Colonic mucosa (tissue), 4 donors: Measurements from ENCODE around the gene TSSK6. TPM values are rescaled to one million over a fixed set of nuclear protein-coding genes. Genes with fewer than 3 reads are reported as not detected.

ENCODE experiments used
- DNase-seq: peaks from one replicate; pipeline ENCODE4 v3.0.0-alpha.2; 2020
- H3K27ac ChIP-seq: fragments of 200-600 bp; one replicate; pipeline ENCODE4 v1.8.0; 2021
- H3K27me3 ChIP-seq: fragments of 200-600 bp; one replicate; pipeline ENCODE4 v1.8.0; 2021
- H3K36me3 ChIP-seq: fragments of 200-600 bp; one replicate; pipeline ENCODE4 v1.8.0; 2021
- H3K4me1 ChIP-seq: fragments of 200-600 bp; one replicate; pipeline ENCODE4 v1.8.0; 2021; ENCODE audit warnings: mild to moderate bottlenecking
- H3K4me3 ChIP-seq: fragments of 200-600 bp; one replicate; pipeline ENCODE4 v1.8.0; 2021
- H3K9ac ChIP-seq, 2 donors: one replicate each; pipeline ENCODE4 v1.7.0; 2013; ENCODE audit warnings: control low read depth in 2 of 2, low read depth in 2 of 2, low read length in 2 of 2
- H3K9me3 ChIP-seq: fragments of 200-600 bp; one replicate; pipeline ENCODE4 v1.8.0; 2021
- CTCF ChIP-seq: fragments of 200-600 bp; IDR thresholded peaks from one replicate; pipeline ENCODE4 v1.8.0; 2022; ENCODE audit warnings: antibody characterized with exemption, mild to moderate bottlenecking
- intact Hi-C: fragments of 100-400 bp; cut with DNase I; formaldehyde crosslinking; loops from one replicate; pipeline ENCODE4 v1.14.1; 2022
- total RNA-seq, 2 donors: library from RNA; stranded (reverse); fragmentation: NEBNext Ultra II Directional in 1 of 2; extraction: Animal tissue kit (Norgen Biotek cat#: 25700) in 1 of 2; gene quantifications; one replicate each; pipeline ENCODE4 v1.2.1, GENCODE V29; 2021
- donor health status: healthy.
- donor health status: DM: no; HTN: no; CAD: no.
- donor health status: DM: no; HTN: no; CAD: no.

Gene TSSK6
- total RNA-seq, 2 donors from 2014 or later: 2.2 to 3.6 TPM

GRCh38 chr19:19505669-19506326 is 9.6 kb downstream of the TSSK6 start:
- intact Hi-C loops: no loop called here
- Histone ChIP-seq H3K9ac (no peak overlapping the region), H3K9me3 (no peaks in the 10 kb centered on the region), H3K27ac (no peak overlapping the region), H3K36me3 (peaks cover 16% of the 10 kb centered on the region), H3K27me3 (no peaks in the 10 kb centered on the region), H3K4me3 (no peak overlapping the region), H3K4me1 (no peaks in the 10 kb centered on the region)
- DNase-seq: no peak
- no peak for TF ChIP-seq CTCF

GRCh38 chr19:19504754-19505668 is 10.3 kb downstream of the TSSK6 start:
- Histone ChIP-seq H3K36me3 (peaks cover 21% of the 10 kb centered on the region), H3K9me3 (no peaks in the 10 kb centered on the region), H3K27me3 (no peaks in the 10 kb centered on the region), H3K4me1 (no peaks in the 10 kb centered on the region), H3K4me3 (no peak overlapping the region), H3K27ac (no peak overlapping the region), H3K9ac (no peak overlapping the region)
- intact Hi-C loops: no loop called here
- no peak for TF ChIP-seq CTCF
- no peak for DNase-seq

- no peak overlapping the region for H3K9ac ChIP-seq
- H3K27ac ChIP-seq: no peak overlapping the region
- DNase-seq: no peak
- H3K27me3 ChIP-seq: no peaks in the 10 kb centered on the region
- H3K4me1 ChIP-seq: no peaks in the 10 kb centered on the region
- intact Hi-C loops: no loop called here
- H3K36me3 ChIP-seq: peaks cover 25% of the 10 kb centered on the region
- H3K4me3 ChIP-seq: no peak overlapping the region
- no peak for TF ChIP-seq CTCF
- no peaks in the 10 kb centered on the region for H3K9me3 ChIP-seq
Measured at GRCh38 chr19:19502808-19503602, 12.3 kb downstream of the TSSK6 start.

- no peak overlapping the region for H3K4me3 ChIP-seq
- no peak overlapping the region for H3K27ac ChIP-seq
- H3K9ac ChIP-seq: no peak overlapping the region
- no peak for DNase-seq
- no peaks in the 10 kb centered on the region for H3K4me1 ChIP-seq
- H3K27me3 ChIP-seq: no peaks in the 10 kb centered on the region
- intact Hi-C loops: no loop called here
- H3K36me3 ChIP-seq: peaks cover 25% of the 10 kb centered on the region
- no peaks in the 10 kb centered on the region for H3K9me3 ChIP-seq
- no peak for TF ChIP-seq CTCF
Measured at GRCh38 chr19:19502281-19502680, 13.1 kb downstream of the TSSK6 start.

GRCh38 chr19:19501798-19502197 is 13.6 kb downstream of the TSSK6 start:
- Histone ChIP-seq H3K4me3 (no peak overlapping the region), H3K36me3 (peaks cover 25% of the 10 kb centered on the region), H3K27me3 (no peaks in the 10 kb centered on the region), H3K4me1 (no peaks in the 10 kb centered on the region), H3K9ac (no peak overlapping the region), H3K9me3 (no peaks in the 10 kb centered on the region), H3K27ac (no peak overlapping the region)
- intact Hi-C loops: no loop called here
- TF ChIP-seq CTCF: no peak
- DNase-seq: no peak
